Heart right ventricle (tissue), 16 donors: ENCODE measurements around the gene RPP30. TPM values are rescaled to one million over a fixed set of nuclear protein-coding genes. Genes with fewer than 3 reads are reported as not detected.

ENCODE experiments used
- ATAC-seq, 8 donors: fragments of 200-7000 bp; cut with Tn5 transposase; one replicate each; pipeline ENCODE4 v1.9.1; 2020; ENCODE audit warnings: mild to moderate bottlenecking in 8 of 8, moderate library complexity in 8 of 8, moderate number of reproducible peaks in 1 of 8
- DNase-seq, 2 donors: peaks; one replicate each; pipeline ENCODE4 v3.0.0-alpha.2; 2020
- H3K27ac ChIP-seq, 10 donors: fragments of 200-600 bp; sonication (generic) in 2 of 10; one replicate each; pipeline versions ENCODE4 v1.5.0 to v1.8.0; 2020 to 2022; ENCODE audit warnings: mild to moderate bottlenecking in 3 of 10
- H3K27me3 ChIP-seq, 7 donors: fragments of 200-600 bp; one replicate each; pipeline ENCODE4 v1.8.0; 2021 to 2022; ENCODE audit warnings: mild to moderate bottlenecking in 2 of 7
- H3K36me3 ChIP-seq, 9 donors: fragments of 200-600 bp; sonication (generic) in 1 of 9; one replicate each; pipeline versions ENCODE4 v1.5.0 to v1.8.0; 2020 to 2022; ENCODE audit warnings: mild to moderate bottlenecking in 2 of 9
- H3K4me1 ChIP-seq, 9 donors: fragments of 200-600 bp; sonication (generic) in 1 of 9; one replicate each; pipeline versions ENCODE4 v1.5.0 to v1.8.0; 2020 to 2022; ENCODE audit warnings: mild to moderate bottlenecking in 4 of 9
- H3K4me3 ChIP-seq, 10 donors: fragments of 200-600 bp; sonication (generic) in 2 of 10; one replicate each; pipeline versions ENCODE4 v1.5.0 to v1.8.0; 2020 to 2022; ENCODE audit warnings: mild to moderate bottlenecking in 7 of 10, moderate library complexity in 2 of 10
- H3K9me3 ChIP-seq, 11 donors: fragments of 200-600 bp in 10 of 11; sonication (generic) in 2 of 11; one replicate each; pipeline versions ENCODE4 v1.5.0 to v1.8.0; 2013 to 2022; ENCODE audit warnings: mild to moderate bottlenecking in 2 of 11, control low read depth in 1 of 11, moderate library complexity in 1 of 11
- CTCF ChIP-seq, 9 donors: fragments of 200-600 bp; sonication (generic) in 2 of 9; IDR thresholded peaks; one replicate each; pipeline versions ENCODE4 v1.5.0 to v1.8.0; 2021 to 2022; ENCODE audit warnings: antibody characterized with exemption in 9 of 9, mild to moderate bottlenecking in 5 of 9, moderate library complexity in 1 of 9
- WGBS, 2 donors: extraction: QIAGEN DNeasy Blood & Tissue Kit; methylation state at CpG; one replicate each; pipeline ENCODE4 v1.1.7; 2013; ENCODE audit warnings: inconsistent platforms in 1 of 2; 5-methylcytosine and 5-hydroxymethylcytosine counted together
- intact Hi-C, 10 donors: fragments of 100-400 bp; cut with DNase I; formaldehyde crosslinking; loops; one replicate each; pipeline versions ENCODE4 v1.11.1 to v1.14.2; 2022
- polyA plus RNA-seq, 2 donors: library from polyadenylated mRNA; stranded (reverse); fragments of 200-250 nt; gene quantifications; one replicate each; pipeline ENCODE4 v1.2.3, GENCODE V29; 2013
- total RNA-seq, 10 donors: library from RNA; stranded (reverse); fragmentation: NEBNext Ultra II Directional in 3 of 10; extraction: Animal tissue kit (Norgen Biotek cat#: 25700) in 3 of 10; gene quantifications; one replicate each; pipeline versions ENCODE4 v1.2.1 to v1.2.4, GENCODE V29; 2021 to 2023
- donor health status: Arrhythmogenic right ventricular cardiomyopathy.
- donor health status: ischemic (EF 13 %, LVEDD 7.1; RV severe dilation, severe dysfunction).
- donor health status: healthy with polysubstance abuse.
- donor health status: DM: no; HTN: yes; CAD: no.
- donor health status: DM: no; HTN: no; CAD: no.
- donor health status: ischemic (EF 25% LVEDD 6.9; RV normal size, moderate dysfunction).
- donor health status: ischemic (EF 25% LVEDD 5.7; RV mildly dilated, moderate dysfunction).
- donor health status: healthy.
- donor health status: DM: yes; HTN: yes; CAD: no.
- donor health status: Ischemic cardiomyopathy.
- donor health status: ischemic (EF 35%, LVEDD 5.7; RV mildly dilated, moderate dysfunction).
- donor health status: nonischemic (EF 11% LVEDD 7.7; RV severe dilation, severe dysfunction).
- donor health status: DM: yes; HTN: yes; CAD: no.
- donor health status: PGD.
- donor health status: ischemic (EF 29% LVEDD 5.4; RV normal size, mild dysfunction).
- donor health status: nonischemic (EF 23%, LVEDD 6.1; RV moderate dilation, normal function).

Gene RPP30
- total and polyA plus RNA-seq, 12 donors: 27.9 to 41.8 (median 33.7) TPM

- DNase-seq (no peak), ATAC-seq (peak in 1 of 8 donors; percentile 2)
- intact Hi-C loops: loop anchor here in 2 of 10 donors (2.0 to 10.0 kb wide), 2 partner anchors 330 to 338 kb away; no protein-coding TSS in a partner anchor
- Histone ChIP-seq H3K27me3 (no peaks in the 10 kb centered on the region), H3K36me3 (peaks cover 0 to 53% (median 0%) of the 10 kb centered on the region in 9 donors), H3K4me1 (peaks cover 0 to 7% (median 0%) of the 10 kb centered on the region in 9 donors), H3K9me3 (no peaks in the 10 kb centered on the region), H3K27ac (peak overlapping the region in 9 of 10 donors; percentile 9 to 91 (median 86)), H3K4me3 (peak overlapping the region in 9 of 10 donors; percentile 35 to 61 (median 49))
- 57 to 62% methylated on average over 6 of the region's 6 CpGs for WGBS, 2 donors
- no peak for TF ChIP-seq CTCF (IDR thresholded peaks at IDR 0.05)
Measured at GRCh38 chr10:90916392-90917237, 44.8 kb downstream of the RPP30 start.

- intact Hi-C loops: loop anchor here in 2 of 10 donors (2.0 to 10.0 kb wide), 2 partner anchors 329 to 337 kb away; no protein-coding TSS in a partner anchor
- ATAC-seq: no peak
Measured at GRCh38 chr10:90917238-90917967, 45.6 kb downstream of the RPP30 start.

GRCh38 chr10:90917968-90918318 lies 46.2 kb downstream of the RPP30 start:
- H3K9me3 ChIP-seq: no peaks in the 10 kb centered on the region
- ATAC-seq (no peak), DNase-seq (no peak)
- peaks cover 0 to 46% (median 0%) of the 10 kb centered on the region in 9 donors for H3K36me3 ChIP-seq
- peak overlapping the region; percentile 18 to 91 (median 86) for H3K27ac ChIP-seq
- H3K4me3 ChIP-seq: peak overlapping the region in 9 of 10 donors; percentile 35 to 61 (median 49)
- no peaks in the 10 kb centered on the region for H3K27me3 ChIP-seq
- intact Hi-C loops: loop anchor here in 2 of 10 donors (2.0 to 10.0 kb wide), 2 partner anchors 329 to 337 kb away; no protein-coding TSS in a partner anchor
- H3K4me1 ChIP-seq: peaks cover 0 to 4% (median 0%) of the 10 kb centered on the region in 9 donors
- 46 to 69% methylated on average over 3 of the region's 3 CpGs for WGBS, 2 donors
- TF ChIP-seq CTCF (IDR thresholded peaks at IDR 0.05): no peak

More at GRCh38 chr10:90917238-90917967, 45.6 kb downstream of the RPP30 start:
- Histone ChIP-seq H3K4me3 (peak overlapping the region in 9 of 10 donors; percentile 35 to 61 (median 49)), H3K27me3 (no peaks in the 10 kb centered on the region), H3K9me3 (no peaks in the 10 kb centered on the region), H3K4me1 (peaks cover 0 to 4% (median 0%) of the 10 kb centered on the region in 9 donors), H3K36me3 (peaks cover 0 to 51% (median 0%) of the 10 kb centered on the region in 9 donors), H3K27ac (peak overlapping the region; percentile 9 to 91 (median 86))
- no peak for DNase-seq
- TF ChIP-seq CTCF (IDR thresholded peaks at IDR 0.05): no peak
- WGBS, 2 donors: 38 to 54% methylated on average over 8 of the region's 8 CpGs
